Body of pancreas (tissue), 4 donors: ENCODE measurements around the gene TAF8.

Experiments
- CTCF ChIP-seq, 7 experiments: fragments of 450-650 bp in 4 of 7; fragments of 200-600 bp in 3 of 7; sonication (generic) in 3 of 7; IDR thresholded peaks; one replicate each; pipeline ENCODE4 v1.5.1; 2016 to 2019; ENCODE audit warnings: antibody characterized with exemption in 7 of 7
- POLR2A ChIP-seq, 3 donors: fragments of 450-650 bp; IDR thresholded peaks; one replicate each; pipeline ENCODE4 v1.6.1; 2016; ENCODE audit warnings: antibody characterized with exemption in 3 of 3, mild to moderate bottlenecking in 2 of 3

DNA sequence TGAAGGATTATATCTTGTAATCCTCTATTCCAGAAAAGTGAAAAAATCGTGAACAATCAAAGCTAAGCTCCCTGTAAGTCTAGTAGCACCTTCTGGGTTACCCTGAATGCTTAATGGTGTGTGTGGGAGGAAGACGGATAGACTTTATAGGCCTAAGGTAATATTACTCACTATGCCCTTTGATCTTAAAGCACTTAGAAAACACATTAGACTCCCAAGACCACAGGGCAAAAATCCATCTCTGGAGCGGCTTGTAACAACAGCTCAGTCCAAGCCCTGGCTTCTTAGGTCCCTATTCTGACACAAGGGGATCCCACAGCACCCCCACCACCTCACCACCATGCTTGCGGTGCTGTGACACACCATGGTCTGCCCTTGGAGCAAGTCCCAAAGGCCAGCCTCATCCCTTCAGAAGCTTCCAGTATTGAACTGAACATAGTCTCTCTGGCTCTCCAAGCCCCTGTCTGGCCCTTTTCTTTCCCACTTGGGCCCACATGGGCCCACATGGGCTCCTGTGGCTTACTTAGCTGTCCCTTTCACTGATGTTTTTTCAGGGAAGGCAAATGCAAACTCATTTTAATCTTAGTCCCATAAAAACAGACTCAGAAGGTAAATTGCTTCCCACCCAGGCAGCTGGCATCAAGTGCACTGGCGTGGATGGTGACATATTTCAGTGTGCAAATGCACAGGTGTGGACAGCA, 63.8 kb downstream of the TAF8 start:
- TF ChIP-seq CTCF (IDR thresholded peaks at IDR 0.05) (no peak), POLR2A (IDR thresholded peaks at IDR 0.05) (no peak)
